Activated CD4-positive, alpha-beta T cell treated with anti-CD3 and anti-CD28 coated beads, Interleukin-2, amount 50 U/mL, for 48 hours (primary cell): ENCODE results near the gene MDP1.
A peak's percentile ranks its signal among the peaks of the same experiment; 100 is the strongest.
"Not testable (repeated sequence)": the region's sequence is repeated elsewhere in the genome, so short reads cannot be mapped to it uniquely, and the experiment has no call there.

Source experiments
- DNase-seq, 2 experiments: peaks; one replicate each; pipeline ENCODE4 v3.0.0-alpha.2; 2020

The MDP1 gene

DNA sequence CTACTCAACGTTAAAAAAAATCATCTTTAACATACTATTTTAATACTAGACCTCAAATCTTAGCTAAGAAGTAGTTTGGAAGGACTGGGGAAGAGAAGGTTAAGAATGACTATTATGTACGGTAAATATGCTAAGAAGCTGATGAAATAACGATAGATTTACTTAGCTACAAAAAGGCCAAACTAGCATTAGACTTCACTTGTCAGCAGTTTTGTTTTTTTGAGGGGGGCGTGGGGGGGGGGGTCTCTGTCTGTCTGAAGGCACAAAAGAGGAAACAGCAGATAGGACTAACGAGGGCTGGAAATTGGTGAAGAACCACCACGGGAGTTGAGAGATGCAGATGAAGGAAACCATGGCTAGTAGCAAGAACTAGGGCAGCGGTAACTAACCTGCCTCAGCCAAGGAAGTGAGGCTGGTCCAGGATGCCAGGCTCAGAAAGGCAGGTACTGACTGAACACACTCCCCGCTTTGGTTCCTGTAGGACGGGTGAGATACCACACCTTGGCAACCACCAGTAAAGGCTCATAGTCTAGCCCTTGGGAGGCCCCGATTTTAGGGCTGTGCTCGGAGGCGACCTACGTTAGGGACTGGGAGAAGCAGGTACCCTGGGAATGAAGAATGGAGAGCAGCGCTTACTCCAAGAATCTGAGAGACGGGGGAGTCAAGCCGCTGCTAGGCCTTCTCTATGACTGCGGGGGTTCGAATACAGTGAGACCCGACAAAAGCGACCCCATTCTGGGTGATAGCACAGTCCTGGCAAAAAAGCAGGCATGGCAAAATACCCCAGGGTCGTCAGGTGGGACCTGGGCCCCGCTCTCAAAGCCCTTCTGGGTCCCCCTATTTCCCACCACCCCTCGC lies 15.6 kb upstream of the MDP1 start:
- DNase-seq = peak in 1 of 2 experiments; percentile 37

DNA sequence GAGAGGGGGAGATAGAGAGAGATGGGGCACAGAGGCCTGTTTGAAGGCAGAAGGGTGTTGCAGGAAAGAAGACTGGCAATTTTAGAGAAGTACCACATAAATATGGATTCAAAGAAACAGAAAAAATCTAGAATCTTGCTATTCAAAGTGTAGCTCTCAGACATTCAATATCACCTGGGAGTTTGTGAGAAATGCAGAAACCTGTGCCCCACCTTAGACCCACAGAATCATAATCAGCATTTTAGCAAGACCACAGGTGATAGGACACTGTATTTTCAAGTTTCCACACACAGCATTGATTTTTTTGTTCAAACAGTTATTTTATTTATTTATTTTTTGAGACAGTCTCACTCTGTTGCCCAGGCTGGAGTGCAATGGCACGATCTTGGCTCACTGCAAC lies 13.0 kb upstream of the MDP1 start:
- no peak for DNase-seq

DNA sequence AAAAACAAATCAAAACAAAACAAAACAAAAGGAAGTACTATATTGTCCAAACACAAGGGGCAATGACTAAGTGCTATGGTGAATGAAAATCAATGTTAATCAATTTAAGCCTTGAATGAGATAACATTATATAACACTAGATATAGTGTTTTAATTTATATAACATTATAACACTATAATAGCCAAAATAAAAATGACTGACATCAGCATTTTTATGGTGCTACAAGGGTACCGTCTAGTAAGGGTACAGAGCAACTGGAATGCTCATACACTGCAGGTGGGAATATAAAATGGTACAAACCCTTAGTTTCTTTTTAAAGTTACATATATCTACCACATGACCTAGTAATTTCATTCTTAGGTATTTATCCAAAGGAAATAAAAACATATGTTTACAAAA lies 10.6 kb upstream of the MDP1 start:
- DNase-seq = no peak

DNA sequence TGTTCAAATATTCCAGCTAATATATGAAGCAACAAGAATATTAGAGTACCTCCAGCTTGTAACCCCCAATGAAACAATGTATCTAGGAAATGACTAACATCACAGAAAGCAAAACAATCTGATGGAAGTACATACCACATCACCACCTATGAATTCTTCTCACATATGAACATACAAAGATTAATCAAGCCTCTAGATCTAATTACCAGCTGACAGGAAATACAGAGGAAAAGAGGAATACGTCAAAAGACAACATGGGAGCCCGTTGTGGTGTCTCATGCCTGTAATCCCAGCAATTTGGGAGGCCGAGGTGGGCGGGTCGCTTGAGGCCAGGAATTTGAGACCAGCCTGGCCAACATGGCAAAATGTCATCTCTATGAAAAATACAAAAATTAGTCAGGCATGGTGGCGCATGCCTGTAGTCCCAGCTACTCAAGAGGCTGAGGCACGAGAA lies 8.8 kb upstream of the MDP1 start:
- no peak for DNase-seq

DNA sequence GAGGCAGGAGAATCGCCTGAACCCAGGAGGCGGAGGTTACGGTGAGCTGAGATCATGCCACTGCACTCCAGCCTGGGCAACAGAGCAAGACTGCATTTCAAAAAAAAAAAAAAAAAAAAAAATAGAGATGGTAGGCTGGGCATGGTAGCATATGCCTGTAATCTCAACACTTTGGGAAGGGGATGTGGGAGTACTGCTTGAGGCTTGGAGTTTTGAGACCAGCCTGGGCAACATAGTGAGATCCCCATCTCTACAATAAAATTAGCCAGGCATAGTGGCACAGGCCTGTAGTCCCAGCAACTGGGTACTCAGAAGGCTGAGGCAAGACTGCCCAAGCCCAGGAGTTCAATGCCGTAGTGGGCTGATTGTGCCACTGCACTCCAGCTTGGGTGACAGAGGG lies 7.1 kb upstream of the MDP1 start:
- DNase-seq = not testable (repeated sequence)

DNA sequence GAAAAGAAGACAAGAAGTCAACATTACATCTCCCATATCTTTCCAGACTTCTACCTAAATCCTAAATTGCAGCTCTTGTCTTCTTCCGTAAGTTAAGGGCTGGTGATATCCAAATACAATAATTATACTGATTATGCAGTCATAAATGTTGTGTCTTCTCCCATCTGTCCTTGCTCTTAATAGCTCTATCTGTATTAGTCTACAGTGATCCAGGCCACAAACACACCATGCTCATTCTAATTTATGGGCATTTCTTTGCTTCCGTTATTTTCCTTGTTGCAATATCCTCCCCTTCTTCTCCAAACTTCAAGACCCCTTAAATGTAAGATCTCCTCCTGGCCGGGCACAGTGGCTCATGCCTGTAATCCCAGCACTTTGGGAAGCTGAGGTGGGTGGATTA lies 3.7 kb upstream of the MDP1 start:
- no peak for DNase-seq

DNA sequence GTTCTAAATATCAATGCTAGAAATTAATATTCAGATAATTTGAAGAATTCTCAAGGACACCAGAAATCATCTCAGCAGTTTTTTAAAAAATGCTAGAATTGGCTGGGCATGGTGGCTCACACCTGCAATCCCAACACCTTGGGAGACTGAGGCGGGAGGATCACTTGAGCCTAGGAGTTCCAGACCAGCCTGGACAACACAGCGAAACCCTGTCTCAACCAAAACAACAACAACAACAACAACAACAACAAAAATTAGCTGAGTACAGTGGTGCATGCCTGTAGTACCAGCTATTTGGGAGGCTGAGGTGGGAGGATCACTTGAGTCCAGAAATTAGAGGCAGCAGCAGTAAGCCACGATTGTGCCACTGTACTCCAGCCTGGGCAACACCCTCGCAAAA lies 3.2 kb upstream of the MDP1 start:
- no peak for DNase-seq

DNA sequence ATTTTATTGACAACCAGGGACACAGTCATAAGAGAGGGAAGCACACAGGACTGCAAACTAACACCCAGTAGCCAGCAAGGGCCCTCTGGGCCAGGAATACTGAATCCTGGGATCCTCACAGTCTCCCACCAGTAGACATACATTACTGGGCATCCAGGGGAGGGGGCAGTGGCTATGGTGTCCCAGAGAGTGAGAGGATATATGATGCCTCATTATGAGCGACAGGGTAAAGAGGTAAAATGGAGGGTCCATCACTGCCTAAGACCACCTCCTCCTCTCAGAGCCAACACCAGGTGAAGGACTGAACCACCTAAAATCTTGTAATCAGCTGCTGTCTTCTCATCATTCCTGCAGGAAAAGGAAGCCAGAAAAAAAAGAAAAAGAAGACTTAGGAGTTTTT lies 1.0 kb upstream of the MDP1 start:
- DNase-seq = not testable (repeated sequence)

DNA sequence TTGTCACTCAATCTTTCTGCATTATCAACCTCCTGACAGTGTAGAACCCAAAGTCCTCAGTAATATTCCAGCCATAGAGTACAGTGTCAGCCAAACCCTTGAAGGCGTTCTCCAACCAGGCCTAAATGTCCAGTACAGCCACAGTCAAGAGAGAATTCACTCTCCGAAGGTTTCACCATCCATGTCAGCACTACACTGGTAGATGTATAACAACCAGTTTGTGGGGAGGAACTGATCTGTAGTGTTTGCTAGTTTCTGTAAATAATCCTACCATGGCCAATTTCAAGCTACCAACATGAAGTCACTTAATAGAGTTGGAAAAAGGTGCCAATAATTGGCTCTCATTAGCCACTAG lies 456 bp upstream of the MDP1 start:
- no peak for DNase-seq

DNA sequence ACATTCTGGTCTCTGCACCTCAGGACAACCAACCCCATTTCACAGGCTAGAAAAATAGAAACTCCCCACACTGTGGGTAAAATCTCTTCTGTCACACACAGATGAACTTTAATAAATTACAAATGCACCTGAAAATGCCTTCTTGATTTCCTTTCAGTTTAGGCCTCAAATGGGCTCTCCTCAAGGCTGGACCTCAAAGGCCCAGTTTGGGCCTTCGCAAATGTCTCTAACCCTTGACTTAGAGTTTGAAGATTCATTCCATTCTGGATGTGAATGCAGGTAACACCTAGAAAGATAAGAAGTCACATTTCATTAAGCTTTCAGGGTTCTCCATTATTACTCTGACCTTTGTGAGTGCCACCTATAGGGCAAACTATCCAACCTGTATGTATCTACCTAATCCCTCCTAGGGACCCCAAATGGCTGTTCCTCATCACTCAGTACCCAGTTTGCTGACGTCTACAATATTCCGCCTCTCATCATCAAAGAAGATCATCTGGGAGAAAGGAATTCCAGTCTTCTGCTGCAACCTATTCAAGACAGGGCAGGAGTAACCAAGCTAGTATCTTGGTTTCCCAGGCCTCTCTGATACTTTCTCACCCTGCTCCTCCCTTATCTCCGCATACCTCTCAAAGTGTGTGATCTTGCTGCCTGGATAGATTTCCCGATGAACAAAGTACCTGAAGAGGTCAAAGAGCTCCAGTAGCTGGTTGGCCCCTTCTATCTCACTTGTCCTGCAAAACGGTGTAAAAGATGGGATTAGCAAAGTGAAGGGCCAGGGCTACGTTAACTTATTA lies 1.8 kb downstream of the MDP1 start:
- DNase-seq = no peak

DNA sequence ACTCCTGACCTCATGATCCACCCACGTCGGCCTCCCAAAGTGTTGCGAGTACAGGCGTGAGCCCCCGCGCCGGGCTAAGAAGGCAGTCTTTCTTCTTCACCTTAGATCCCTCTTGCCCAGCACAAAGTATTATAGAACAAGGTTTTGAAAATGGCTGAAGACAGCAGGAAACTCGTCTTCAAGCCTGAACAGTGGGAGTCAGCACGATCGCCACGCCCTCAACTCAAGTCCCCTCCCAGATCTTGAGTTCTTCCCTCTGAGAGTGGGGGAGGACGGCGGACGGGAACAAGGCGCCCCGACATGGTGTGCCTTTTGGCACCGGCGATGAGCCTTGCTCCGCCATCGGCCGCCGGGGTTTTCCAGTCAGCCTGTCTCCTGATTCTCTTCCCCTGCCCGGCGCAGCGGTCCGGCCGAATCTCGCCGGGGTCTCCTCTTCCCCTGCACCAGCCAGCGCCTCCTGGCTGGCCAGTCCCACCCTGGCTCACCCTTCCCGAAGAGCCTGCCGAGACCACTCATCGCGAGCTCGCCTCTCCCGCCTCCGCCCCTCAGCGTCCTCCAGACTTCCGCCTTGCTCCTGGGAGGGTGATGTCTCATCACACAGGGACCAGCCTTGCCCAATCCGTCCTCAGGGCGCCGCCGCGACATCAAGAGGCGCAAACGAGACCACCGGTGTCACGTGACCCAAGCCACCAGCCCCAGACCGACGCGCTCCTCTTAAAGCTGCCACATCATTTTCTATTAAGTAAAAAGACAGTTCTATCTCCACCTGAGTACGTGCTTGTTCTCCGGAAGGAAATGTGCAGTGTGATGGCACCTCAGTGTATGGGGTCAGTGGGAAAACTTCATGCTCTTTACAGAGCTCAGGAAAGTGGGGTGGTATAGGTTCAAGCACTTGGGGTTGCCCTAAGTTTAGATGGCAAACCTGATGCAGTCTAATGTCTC lies 2.7 kb downstream of the MDP1 start, which contains the start of gene CHMP4A:
Gene CHMP4A, minus strand, starts transcription at position 565 of the 942 bp plus-strand sequence. Its CDS starts 49 bp downstream, at position 516.
- DNase-seq = peak; percentile 97 to 98

DNA sequence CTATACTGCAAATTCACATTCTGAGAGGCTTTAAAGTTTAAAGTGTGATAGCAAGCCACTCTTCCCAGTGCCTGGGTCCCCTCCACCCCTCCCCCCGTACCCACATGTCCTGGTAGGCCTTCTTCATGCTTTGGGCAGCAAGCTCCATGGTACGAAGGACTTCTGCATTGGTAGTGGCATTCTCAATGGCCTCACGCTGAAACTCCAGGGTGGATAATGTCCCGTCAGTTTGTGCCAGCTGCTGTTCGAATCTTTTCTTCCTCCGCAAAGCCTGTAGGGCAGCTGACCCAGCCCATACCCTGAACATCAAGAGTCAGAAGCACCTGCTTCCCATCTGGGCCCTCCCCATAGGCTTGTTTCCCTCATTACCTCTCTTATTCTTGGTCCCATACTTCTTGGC lies 4.6 kb downstream of the MDP1 start:
- no peak for DNase-seq

DNA sequence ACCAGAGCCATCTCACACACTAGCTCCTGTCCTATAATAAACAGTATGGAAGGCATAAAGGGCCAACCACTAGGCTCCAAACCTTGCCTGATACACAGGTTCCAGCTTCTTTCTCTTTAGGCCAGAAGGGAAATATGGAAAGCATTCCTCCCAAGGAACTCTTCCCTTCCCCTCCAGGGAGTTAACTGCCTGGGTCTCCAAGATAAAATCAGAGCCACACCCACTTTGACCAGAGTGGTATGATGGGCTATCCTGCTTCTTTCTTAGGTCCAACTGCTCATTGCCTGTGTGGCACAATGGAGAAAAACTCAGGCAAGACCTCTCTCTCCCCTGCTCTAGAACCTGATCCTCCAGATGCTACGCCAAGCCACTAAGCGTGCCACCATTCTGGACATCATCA lies 8.2 kb downstream of the MDP1 start:
- no peak for DNase-seq

DNA sequence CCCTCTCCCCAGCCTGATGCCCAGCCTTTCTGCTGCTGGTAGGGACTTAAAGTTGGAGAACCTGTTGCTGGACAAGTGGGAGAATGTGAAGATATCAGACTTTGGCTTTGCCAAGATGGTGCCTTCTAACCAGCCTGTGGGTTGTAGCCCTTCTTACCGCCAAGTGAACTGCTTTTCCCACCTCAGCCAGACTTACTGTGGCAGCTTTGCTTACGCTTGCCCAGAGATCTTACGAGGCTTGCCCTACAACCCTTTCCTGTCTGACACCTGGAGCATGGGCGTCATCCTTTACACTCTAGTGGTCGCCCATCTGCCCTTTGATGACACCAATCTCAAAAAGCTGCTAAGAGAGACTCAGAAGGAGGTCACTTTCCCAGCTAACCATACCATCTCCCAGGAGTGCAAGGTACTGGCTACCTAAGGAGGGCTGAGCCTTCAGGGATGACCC lies 8.7 kb downstream of the MDP1 start:
- no peak for DNase-seq

DNA sequence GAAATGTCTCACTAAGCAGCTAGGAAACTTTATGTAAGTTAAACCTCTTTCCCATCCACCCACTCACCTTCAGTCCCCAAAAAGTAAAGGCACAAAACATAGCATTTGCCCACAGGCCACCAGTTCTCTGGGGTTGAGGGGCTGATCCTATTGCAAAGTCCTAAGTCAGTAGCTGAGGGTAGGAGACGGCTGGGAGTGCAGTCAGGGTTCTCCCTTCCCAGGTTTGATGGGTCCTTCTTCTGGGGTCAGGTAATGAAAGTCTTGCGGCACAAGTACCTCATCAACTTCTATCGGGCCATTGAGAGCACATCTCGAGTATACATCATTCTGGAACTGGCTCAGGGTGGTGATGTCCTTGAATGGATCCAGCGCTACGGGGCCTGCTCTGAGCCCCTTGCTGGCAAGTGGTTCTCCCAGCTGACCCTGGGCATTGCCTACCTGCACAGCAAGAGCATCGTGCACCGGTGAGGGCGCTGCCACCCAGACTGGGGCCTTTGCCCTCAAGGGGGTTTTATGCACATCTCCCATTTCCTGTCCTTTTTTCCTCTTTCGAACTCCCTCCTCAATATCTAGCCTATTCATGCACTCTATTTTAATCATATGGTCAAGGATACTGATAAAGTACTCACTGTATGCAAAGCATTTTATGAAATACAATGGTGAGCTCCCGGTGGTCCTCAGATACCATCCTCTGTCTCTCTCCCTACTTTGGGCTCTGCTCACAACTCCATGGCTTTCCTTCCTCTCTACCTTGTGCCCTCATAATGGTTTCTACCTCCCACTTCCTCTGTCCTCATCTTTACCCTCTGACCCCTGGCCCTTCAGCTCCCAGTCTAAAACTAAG lies 9.4 kb downstream of the MDP1 start:
- no peak for DNase-seq

DNA sequence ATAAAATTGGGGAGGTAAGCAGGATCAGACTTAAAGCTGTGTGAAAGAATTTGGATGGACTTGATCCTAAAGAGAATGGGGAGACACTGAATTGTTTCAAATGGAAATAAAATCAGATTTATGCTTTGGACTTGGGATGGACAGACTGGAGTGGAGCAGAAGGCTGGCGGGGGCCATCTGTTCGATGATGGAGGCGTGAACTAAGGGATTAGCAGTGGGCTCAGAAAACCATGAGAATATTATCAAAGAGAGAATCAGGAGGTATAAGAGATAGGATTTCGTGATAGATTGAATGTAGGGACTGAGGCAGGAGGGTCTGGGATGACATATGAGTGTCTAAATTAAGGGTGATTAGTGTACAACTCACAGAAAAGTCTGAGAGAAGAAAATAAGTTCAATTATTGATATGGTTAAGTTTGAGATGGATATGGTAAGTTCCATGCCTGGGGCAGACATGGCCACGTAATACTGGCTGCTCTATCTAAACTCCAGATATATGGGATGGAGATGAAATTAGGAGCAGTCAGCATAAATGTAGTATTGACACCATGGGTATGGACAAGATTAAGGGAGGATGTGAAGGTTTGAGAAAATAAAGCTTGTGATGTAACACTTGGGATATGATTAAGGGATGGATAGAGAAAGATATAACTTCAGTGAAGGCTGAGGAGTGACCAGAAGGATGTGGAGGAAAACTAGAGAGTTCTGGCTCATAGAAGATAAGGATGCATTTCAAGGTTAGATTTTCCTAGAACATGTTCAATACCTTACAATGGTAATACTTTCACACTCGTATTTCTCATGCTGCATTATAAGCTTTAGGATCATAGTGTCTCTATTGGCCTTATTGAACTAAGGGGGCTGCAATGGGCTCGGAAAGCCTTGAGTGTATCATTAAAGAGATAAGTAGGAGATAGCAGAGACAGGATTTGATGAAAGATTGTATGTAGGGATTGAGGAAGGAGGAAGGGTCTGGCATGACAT lies 11.4 kb downstream of the MDP1 start:
- DNase-seq = no peak

DNA sequence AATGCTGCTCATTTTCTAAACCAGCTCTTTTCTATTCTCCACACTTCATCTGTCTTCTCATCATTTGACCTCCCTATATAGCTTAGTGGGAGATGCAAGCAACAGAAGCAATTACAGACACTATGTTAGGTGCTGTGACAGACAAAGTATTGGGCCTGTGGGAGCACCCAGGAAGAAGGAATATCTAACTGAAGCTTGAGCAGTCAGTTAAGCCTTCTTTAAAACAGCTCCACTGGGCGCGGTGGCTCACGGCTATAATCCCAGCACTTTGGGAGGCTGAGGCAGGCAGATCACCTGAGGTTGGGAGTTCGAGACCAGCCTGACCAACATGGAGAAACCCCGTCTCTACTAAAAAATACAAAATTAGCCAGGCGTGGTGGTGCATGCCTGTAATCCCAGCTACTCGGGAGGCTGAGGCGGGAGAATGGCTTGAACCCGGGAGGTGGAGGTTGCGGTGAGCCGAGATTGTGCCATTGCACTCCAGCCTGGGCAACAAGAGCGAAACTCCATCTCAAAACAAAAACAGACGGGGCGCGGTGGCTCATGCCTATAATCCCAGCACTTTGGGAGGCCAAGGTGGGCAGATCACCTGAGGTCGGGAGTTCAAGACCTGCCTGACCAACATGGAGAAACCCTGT lies 12.5 kb downstream of the MDP1 start:
- DNase-seq = not testable (repeated sequence)

DNA sequence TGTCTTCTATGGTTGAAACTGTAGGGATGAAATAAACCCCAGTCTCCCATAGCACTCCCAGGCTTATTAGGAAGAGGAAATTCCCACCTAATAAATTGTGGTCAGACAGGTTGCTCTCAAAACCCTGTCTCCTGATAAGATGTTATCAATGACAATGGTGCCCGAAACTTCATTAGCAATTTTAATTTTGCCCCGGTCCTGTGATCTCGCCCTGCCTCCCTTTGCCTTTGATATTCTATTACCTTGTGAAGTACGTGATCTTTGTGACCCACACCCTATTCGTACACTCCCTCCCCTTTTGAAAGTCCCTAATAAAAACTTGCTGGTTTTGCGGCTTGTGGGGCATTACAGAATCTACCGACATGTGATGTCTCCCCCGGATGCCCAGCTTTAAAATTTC lies 13.3 kb downstream of the MDP1 start:
- not testable (repeated sequence) for DNase-seq

DNA sequence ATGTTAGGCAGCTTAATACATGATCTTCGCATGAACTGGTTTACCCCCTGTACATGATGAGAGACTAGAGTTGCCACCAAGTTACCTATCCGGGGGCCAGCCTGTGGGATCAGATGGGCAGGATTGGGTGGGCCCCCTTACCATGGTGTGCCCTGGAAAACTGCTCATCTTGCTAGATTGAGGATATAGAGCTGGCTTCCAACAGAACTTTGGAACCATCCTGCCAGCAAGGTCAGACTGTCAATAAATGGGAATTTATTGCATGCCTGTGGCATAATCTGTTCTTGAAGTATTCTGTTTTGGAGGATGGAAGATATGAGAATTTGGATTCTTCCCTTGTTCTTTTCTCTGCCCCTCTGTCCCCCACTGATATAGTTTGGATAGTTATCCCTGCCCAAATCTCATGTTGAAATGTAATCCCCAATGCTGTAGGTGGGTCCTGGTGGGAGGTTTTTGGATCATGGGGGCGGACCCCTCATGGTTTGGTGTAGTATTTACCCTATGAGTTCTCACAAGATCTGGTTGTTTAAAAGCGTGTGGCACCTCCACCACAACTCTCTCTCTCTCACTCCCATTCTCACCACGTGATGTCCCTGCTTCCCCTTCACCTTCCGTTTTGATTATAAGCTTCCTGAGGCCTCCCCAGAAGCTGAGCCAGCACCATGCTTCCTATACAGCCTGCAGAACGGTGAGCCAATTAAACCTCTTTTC lies 16.9 kb downstream of the MDP1 start:
- no peak for DNase-seq
